ENCODE measurements around the gene FIGNL1.

DNA sequence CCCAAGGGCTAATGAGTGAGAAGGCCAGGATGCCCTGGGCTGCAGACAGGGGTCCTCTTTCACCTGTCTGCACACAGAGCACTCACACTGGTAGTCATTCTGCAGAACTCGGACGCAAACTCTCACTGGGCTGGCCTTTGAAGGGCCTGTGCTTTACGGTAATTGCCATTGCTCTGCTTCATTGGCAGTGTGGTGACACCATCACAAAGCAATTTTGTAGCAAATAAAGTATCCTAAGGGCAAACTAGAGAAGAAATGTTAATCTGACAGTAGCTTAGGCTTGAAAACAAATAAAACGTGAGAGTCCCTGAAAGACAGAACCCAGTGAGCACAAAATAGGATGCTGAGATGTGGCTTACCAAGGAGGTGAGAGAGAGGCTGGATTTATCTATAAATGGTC lies 30.6 kb upstream of the FIGNL1 start:
- TF ChIP-seq POLR2A (IDR thresholded peaks at IDR 0.05; ENCODE audit: low read depth, low read length) = no peak
- no peak for TF ChIP-seq TAF1 (IDR thresholded peaks at IDR 0.05; ENCODE audit: borderline replicate concordance, low read depth, low read length)
- no peak for TF ChIP-seq POLR2AphosphoS5 (IDR thresholded peaks at IDR 0.05; ENCODE audit: low read depth, low read length)

All from GM12892 (cell line).